Germinal center (tissue), 1 donor: ENCODE data around the gene MZT2A.
A peak's percentile ranks its signal among the peaks of the same experiment; 100 is the strongest.
"Not testable (repeated sequence)": the region's sequence is repeated elsewhere in the genome, so short reads cannot be mapped to it uniquely, and the experiment has no call there.

Experiments used
- DNase-seq: peaks from one replicate; pipeline ENCODE4 v3.0.0; 2012; ENCODE audit warnings: mixed read lengths, low spot score

MZT2A gene

DNA sequence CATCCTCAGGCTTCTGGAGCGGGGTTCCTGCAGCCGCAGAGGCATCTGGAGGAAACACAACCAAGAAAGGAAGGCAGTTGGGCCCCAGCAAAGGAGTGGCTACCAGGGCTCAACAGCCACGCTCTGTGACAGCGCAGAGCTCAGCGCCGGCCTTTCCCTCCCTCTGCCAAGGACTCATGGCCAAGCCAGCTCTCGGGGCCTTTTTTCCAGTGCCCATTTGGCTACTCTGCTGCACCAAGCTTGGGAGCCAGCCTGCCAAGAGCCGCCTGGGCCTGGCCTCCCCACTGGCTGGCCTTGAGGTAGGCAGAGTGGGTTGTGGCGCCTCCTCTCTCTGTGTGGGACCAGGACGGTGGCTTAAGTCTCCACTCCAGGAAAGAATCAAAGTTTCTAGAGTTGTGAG is 28.3 kb upstream of the MZT2A start:
- no peak for DNase-seq

DNA sequence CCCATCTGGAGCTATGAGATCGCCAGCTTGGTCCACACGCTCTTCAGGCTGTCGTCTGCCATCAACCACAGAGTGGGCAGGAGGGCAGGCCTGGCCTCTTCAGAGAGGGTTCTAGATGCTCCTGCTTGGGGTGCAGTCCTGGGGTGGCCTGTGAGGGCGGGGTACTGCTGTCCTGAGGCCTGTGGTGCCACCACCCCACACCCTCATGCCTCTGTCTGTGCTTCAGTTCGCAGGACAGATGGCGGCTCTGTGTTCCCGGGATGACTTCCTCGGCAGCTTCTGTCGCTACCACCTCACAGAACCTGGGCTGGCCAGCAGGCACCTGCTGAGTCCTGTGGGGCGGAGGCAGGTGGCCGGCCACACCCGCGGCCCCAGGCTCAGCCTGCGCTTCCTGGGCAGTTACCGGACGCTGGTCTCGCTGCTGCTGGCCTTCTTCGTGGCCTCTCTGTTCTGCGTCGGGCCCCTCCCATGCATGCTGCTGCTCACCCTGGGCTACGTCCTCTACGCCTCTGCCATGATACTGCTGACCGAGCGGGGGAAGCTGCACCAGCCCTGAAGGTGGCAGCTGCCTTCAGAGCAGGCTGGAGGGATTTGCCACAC is 27.8 kb upstream of the MZT2A start:
- DNase-seq: not testable (repeated sequence)

DNA sequence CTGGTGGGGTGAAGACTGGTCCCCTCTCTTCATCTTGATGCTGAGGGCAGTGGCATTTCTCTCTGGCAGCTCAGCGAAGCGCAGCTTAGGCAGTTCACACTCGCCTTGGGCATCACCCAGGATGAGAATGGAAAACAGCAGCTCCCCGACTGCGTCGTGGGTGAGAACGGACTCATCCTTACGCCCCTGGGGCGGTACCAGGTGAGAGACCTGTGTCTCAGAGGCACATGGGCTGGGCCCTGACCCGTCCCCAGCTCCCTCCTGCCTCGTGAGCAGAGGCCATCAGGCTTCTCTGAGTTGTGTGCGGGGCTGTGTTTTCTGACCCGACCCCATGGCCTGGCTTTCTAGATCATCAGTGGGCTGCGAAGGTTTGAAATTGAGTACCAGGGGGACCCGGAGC is 27.3 kb upstream of the MZT2A start:
- no peak for DNase-seq

DNA sequence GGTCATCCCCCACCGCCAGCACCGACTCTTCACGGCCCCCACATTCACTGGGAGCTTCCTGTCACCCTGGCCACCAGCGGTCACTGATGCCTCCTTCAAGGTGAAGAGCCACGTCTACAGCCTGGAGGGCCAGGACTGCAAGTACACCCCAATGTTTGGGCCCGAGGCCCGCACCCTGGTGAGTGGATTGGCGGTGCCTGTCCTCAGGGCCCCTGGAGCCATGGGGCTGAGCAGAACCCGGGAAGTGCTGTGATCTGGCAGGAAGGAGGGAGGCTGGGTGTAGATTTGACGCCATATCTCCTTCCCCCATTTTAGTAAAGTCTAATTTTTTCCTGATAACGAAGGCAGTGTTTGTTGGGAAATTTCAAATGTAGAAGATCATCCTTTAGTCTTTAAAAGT is 26.3 kb upstream of the MZT2A start:
- not testable (repeated sequence) for DNase-seq

DNA sequence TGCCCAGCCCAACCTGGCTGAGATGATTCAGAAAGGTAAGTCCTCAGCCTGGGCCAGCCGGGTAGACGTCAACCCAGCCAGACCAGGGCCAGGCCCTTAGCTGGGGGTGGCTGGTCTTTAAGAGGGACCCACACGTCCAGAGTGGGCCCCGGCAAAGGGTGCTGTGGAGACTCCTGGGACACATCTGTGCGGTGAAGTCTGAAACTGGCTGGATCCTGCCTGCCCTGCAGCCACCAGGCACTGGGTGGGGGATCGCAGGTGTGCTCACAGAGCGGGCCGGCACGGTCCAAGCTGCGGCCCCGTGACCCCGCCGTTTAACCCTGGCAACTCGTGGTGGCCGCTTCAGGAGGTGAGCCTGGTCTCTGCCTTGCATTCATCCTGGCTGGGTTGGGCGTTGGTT is 25.7 kb upstream of the MZT2A start:
- not testable (repeated sequence) for DNase-seq

DNA sequence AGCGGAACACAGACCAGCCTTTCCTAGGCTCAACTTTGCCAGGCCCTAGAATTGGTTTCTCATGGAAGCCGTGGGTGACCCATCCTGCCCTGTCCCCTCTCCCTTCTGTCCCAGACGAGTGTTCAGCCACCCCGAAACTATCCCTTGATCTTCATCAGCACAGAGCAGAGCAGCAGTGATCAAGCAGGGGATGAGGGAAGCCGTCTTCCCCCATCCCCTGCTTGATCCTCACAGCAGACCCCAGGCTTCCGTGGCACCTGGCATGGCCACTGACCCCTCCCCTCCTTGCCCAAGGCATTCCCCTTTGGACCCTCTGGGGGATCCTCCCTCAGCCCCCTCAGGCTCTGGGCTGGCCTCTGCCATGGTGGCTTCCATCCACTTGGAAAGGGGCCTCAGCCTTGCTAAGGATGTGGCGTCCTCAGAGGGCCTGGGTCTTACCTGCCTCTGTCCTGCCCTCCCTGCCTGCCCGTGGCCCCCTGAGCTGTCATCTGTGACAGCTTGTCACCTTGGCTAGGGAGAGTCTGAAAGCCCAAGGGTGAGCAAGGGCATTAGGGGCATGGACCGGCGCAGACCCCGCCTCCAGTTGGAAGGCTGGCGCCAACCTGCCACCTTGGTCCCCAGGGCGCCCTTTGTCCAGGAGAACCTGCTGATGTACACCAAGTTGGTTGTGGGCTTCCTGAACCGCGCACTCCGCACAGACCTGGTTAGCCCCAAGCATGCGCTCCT is 25.1 kb upstream of the MZT2A start:
- DNase-seq: no peak

DNA sequence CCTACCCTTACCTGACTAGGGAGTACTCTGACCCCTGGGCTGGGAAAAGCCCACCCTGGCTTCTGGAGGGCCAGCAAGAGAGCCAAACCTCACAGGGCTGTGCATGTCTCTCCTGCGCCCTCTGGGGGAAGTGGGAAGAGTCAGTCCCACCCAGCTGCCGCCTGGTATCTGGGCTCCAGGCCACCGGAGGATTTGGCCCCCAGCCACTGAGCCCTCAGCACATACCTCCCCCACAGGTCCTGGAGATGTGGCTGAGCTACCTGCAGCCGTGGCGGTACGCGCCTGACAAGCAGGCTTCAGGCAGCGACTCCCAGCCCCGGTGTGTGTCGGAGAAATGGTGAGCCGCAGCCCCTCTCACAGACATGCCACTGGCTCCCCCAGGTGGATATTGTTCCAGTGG is 24.4 kb upstream of the MZT2A start:
- DNase-seq: not testable (repeated sequence)

DNA sequence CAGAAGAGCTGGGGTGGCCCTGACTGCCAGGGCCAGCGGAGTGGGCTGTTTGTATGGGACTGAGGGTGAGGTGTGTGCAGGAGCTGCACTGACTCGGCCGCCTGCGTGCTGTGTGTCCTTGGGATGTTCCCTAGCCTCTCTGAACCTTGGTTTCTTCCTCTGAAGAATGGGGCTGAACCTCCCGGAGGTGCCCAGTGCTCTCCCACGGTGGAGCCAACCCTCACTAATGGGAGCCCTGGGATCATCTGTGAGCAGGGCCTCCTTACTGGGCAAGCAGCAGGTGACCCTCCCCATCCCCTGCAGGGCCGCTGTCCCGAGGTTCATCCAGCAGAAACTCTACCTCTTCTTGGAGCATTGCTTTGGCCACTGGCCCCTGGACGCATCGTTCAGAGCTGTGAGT is 23.8 kb upstream of the MZT2A start:
- no peak for DNase-seq

DNA sequence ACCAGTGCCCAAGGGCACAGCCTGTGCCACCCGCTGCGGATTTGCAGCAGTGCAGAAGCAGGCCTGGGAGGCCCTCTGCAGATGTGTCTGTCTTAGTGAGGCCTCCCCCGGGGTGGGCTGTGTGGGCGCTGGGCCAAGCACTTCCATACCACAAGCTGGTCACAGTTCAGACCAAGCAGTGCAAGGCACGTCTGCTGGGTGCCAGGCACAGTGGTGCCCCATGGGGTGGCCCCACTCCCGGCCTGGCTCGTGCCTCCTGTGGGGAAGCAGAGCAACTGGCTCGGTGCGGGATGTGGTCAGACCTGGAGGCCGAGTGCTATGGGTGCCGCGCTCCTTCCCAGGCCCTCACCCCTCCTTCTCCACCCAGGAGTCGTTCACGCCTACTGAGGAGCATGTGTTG is 23.0 kb upstream of the MZT2A start:
- DNase-seq: not testable (repeated sequence)

DNA sequence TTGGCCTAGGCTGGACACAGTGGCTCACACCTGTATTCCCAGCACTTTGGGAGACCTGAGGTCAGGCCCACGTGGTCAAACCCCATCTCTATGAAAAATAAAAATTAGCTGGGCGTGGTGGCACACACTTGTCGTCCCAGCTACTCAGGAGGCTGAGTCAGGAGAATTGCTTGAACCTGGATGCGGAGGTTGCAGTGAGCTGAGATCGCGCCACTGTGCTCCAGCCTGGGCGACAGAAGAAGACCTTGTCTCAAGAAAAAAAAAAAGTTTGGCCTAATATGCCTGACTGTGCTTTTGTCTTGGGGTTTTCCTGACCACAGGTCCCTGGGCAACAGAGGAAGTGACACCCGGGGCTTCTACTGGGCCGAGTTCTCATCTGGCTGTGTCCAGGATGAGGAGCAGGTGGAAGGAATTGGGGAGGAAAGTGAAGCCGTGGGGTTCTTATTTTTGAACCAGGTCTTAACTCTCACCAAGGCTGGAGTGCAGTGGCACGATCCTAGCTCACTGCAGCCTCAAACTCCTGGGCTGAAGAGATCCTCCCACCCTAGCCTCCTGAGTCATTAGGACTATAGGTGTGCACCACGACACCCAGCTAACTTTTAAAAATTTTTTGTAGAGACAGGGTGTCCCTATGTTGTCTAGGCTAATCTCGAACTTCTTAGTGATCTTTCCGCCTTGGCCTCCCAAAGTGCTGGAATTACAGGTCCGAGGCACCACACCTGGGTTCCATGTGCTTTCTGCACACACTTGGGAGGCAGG is 22.4 kb upstream of the MZT2A start:
- DNase-seq: not testable (repeated sequence)

DNA sequence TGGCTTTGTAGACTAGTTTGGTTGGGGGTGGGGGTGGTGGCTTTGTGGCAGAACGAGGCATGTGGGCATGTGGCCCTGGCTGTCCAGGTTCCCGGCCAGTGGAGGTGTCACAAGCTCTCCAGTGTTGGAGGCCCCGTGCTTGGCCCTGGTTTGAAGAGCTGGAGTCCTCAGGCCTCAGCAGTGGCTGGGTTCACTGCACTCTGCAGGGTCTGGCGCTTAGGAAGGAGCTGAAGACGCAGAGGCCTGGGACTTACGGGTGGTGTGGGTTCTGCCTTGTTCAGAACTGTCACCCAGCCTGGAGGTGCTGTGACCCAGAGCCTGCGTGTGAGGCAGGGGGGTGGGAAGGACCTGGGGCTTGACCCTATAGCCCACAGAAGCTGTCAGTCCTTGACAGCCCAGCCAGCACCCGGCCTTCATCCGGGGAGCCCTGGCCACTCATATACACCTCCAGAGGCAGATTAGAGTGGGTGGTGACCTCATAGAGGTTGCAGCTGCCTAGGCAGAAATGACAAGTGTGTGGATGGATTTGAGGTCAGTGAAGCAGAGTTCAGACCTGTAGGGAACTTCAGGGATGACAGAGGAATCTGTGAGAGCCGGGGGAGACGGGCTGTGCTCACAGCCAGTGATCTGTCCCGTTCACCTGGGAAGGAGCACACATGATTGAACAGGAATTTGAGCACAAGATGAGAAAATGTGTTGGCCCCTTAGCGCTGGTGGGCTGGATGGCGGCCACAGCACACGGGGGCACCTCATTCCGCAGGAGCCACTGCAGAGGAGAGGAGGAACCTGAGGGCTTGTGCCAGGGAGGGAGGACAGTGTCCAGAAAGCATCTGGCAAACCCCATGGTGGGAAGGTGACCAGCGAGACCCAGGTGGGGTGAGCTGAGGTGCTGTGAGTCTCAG is 20.0 kb upstream of the MZT2A start:
- DNase-seq: not testable (repeated sequence)

DNA sequence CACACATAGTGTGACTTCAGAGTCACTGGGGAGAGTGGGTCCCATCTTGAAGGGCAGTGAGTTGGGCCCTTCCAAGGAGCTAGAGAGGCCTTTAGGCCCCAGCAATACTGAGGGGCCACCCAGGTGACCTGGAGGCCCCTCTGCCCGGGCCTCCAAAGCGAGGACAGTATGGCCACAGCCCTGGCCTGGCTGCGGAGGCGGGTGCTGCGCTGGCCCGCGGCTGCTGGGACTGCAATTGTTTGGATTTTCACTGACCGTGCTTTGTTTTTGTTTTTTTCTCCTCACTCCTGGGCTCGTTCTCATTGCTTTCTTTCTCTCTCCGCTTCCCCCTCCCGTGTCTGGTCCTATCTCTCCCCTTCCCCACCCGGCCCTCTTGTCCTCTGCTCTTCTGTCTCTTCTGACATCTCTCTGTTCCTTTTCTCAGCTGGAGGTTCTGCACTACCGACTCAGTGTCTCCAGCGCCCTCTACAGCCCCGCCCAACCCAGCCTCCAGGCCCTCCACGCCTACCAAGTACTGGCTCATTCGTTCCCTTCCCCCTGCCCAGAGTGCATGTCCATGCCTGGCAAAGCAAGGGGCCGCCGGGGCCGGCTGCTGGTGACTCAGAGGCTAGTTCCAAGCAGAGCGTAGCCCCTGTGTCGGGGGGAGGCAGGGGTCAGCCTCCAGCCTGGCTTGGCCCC is 19.2 kb upstream of the MZT2A start:
- not testable (repeated sequence) for DNase-seq

DNA sequence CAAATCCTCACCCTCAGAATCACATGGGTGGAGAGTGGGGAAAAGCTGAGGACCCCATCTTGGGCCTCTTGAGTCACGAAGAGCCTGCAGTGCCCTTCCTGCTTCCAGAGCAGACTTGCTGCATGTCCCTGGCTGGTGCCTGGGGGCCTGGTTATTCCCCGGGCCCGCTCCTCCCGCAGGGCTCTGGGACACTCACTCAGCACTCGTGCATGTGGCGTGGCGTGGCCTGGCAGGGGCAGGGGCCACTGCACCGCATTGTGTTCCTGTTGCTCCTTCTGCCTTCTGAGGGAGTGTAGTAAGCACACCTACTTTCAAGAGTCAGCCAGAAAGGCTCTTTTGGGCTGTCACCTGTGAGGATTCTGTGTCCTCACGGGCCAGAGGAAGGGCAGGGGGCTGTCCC is 17.4 kb upstream of the MZT2A start:
- DNase-seq: no peak

DNA sequence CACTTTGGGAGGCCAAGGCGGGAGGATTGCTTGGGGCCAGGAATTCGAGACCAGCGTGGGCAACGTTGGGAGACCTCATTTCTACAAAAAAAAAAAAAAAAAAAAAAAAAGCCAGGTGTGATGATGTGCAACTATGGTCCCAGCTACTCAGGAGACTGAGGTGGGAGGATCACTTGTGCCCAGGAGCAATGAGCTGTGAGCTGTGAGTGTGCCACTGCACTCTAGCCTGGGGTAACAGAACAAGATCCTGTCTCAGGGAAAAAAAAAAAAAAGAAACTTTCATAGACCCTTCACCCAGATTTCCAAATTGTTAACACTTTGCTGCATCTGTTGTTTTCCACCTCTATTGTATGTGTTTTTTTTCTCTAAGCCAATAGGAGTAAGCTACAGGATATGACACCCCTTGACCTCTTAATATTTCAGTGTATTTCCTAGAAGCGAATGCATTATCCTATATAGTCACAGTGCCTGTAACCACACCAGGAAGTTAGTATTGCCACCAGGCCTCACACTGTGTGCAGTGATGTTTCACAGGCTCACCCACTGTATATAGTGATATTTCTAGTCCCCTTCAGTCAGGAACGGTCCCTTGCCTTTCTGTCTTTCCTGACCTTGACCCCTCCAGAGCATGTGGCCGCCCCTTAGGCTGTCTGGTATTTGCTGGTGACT is 12.0 kb upstream of the MZT2A start:
- DNase-seq: not testable (repeated sequence)

DNA sequence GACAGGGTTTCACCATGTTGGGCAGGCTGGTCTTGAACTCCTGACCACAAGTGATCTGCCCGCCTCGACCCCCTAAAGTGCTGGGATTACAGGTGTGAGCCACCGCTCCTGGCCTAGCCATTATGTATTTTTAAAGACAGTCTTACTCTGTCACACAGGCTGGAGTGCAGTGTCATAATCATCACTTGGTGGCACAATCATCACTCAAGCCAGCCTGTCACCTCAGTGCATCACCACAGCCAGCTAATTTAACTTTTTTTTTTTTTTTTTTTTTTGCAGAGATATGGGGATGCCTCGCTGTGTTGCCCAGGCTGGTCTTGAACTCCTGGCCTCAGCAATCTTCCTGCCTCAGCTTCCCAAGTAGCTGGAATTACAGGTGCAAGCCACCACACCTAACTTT is 11.4 kb upstream of the MZT2A start:
- DNase-seq: not testable (repeated sequence)

DNA sequence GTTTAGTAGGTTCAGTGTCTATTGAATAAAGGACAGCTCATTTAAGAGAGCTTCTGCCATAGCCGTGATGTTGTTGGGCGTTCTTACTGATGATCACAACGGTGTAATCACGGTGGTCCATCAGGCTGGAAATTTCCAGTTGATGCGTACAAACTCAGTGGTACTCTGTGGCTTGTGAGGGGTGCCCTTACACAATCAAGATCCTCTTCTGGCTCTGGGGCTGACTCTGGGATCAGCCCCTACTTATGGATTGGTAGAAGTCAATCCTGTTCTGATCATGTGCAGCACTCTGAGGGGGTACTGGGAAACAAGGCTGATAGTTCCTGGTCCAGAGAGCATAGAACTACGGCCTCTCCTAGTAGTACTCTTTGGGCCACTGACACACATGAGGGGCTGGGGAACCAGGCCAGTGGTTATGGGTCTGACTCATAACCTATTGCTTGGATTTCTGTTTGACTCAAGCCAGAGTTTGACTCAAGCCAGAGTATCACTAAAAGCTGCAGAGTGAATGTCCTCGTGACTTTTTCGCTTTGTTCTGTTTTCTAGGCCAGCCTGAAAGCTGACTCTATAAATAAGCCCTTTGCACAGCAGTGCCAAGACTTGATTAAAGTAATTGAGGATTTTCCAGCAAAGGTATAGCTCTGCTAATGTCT is 6.2 kb upstream of the MZT2A start:
- not testable (repeated sequence) for DNase-seq

DNA sequence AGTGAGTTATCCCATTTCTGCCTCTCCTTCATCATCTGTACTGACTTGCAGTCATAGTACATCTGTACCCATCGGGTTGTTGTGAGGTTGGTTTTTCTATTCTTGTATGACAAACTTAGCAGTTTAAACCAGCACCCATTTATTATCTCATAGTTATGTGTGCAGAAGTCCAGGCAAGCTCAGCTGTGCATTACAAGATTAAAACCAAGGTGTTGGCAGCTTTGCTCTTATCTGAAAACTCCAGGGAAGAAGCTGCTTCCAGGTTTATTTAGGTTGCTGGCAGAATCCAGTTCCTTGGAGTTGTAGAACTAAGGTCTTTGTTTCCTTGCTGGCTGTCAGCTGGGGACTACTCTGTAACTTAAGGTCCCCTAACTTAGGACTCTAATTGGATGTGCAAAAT is 3.3 kb upstream of the MZT2A start:
- not testable (repeated sequence) for DNase-seq

DNA sequence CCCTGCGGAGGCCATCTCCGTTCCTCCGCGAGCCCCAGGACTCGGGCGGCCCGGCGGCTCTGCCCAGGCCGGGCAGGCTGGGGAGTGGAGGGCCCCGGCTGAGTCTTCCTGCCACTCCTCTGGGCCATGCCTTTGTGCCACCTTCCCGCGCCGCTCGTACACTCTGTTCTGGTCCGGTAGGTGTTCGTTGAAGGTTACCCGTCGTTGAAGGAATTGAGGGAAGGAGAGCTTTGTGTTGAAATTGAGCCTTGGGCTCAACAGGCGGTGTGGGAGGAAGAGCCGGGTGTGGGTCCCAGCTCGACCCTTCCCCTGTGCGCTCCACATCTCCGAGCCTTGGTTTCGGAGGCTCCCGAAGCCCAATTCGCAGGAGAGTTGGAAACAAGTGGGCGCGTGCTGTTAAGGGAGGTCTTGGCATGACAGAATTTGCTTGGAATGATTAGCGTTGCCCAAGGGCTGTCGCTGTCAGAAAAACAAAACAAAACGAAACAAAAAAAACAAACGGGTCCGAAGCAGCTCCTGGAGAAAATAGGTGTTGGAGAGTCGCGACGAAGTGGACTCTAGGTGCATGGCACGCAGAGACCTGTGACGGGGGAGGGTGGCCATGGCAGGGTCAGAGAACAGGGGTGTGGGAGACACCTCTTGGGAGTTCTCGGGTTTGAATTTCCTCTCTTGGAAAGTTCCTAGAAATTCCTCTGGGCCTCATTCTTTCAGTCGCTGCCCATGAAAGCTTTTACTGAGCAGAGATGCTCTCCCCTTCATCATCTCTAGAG is 1.2 kb upstream of the MZT2A start:
- no peak for DNase-seq

DNA sequence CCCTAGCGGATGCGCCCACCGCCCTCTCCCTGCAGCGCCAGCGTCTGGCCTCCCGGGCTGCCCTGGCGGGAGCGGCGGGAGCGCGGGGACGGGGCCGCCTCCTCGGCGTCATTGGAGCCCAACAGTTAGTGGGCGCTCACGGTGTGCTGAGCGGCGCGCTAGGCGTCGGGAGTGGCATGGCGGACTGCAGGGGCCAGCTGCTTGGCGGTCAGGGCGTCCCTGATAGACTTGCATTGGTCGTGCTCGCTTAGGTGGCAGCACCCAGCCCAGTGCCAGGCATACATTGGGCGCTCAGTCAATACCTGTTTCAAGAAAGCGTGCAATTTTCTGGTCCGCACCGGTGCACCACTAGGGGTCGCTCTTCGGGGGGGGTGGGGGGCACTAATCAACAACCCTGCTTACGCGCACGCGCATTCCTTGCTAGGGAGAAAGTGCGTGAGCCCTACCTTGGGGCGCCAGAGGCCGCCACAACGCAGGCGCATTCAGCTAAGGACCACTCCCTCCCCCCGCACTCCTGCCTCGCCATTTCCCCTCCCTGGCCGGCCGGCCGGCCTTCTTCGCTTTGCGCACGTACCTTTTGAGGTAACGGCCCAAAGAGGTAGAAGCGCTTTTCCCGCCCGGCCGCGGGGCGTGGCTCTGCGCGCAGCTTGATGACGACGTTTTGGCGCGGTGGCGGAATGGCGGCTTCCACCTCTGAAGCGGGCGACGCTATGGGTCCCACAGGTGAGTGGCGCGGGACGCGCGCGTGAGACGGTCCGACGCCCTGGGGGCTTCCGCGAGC is 411 bp upstream of the MZT2A start:
- peak; percentile 99 for DNase-seq
